Kasumi-1 (cell line): ENCODE measurements around the gene CDK4.

Experiments used
- DNase-seq, 2 experiments: peaks; one replicate each; lab custom pipeline; 2025; lab: John Stamatoyannopoulos, UW

The CDK4 gene

GRCh38 chr12:57739387-57739786 lies 12.7 kb downstream of the CDK4 start:
- no peak for DNase-seq

DNA sequence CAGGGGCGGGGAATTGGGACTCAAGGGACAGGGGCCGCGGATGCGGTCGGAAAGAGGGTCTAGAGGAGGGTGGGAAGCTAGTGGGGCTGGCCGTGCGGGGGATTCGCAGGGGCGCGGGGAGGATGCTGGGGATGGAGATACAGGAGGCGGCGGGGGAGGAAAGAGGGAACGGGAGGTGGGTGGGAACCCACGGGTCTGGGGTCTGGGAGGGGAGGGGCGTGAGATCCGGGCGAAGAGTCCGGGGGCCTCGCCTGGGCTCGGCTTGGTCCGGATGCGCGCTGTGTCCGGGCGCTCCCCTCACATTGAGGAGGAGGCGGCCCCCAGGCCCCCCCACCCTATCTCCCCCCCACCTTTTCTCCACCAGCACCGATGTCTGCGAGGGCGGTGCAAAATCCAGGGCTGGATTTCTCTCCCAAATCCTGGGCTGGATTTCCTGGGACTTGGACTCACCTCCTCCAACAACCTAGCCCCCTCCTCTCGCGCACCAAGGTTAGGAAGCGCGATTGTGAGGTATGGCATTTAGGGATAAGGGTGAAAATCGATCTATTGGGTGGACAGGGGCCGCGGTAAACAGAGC lies 13.4 kb downstream of the CDK4 start, which contains the start of gene AGAP2:
AGAP2 (minus strand) TSS at position 82 of the 577 bp plus-strand sequence. CDS start 496 bp downstream, outside the sequence.
- no peak for DNase-seq

DNA sequence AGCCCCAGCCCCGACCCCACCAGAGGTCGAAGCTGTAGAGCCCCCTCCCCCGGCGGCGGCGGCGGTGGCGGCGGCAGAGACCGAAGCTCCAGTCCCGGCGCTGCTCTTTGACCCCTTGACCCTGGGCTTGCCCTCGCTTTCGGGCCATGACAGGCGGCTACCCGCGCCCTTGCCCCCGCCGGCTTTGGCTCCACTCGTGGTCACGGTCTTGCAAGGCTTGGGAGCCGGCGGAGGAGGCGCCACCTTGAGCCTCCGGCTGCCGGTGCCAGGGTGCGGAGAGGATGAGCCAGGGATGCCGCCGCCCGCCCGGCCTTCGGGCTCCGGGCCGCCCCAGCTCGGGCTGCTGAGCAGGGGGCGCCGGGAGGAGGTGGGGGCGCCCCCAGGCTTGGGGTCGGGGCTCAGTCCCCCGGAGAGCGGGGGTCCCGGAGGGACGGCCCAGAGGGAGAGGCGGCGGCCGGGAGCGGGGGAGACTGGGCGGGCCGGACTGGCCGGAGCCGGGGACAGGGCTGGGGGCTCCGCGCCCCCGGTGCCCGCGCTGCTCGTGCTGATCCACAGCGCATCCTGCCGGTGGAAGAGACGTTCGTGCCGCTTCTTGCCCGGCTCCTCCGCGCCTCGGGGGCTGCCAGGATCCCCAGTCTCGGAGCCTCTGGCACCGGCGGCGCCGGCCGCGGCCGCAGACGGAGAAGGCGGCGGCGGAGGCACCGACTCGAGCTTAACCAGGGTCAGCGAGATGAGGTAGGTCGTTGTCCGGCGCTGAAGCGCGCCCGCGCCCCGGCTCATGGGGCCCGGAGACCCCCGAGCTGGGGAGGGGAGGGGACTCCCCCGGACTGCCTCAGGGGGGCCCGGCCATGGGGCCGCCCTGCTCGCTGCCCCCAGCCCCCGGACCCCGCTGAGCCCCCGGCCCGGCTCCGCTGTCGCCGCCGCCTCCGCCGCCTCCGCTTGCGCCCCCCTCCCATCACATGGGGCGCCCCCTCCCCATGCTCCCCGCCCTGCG lies 14.3 kb downstream of the CDK4 start:
- no peak for DNase-seq

GRCh38 chr12:57736741-57737466 lies 15.2 kb downstream of the CDK4 start:
- no peak for DNase-seq

- DNase-seq, result no peak
Observed at GRCh38 chr12:57735952-57736740, 16.0 kb downstream of the CDK4 start.

DNA sequence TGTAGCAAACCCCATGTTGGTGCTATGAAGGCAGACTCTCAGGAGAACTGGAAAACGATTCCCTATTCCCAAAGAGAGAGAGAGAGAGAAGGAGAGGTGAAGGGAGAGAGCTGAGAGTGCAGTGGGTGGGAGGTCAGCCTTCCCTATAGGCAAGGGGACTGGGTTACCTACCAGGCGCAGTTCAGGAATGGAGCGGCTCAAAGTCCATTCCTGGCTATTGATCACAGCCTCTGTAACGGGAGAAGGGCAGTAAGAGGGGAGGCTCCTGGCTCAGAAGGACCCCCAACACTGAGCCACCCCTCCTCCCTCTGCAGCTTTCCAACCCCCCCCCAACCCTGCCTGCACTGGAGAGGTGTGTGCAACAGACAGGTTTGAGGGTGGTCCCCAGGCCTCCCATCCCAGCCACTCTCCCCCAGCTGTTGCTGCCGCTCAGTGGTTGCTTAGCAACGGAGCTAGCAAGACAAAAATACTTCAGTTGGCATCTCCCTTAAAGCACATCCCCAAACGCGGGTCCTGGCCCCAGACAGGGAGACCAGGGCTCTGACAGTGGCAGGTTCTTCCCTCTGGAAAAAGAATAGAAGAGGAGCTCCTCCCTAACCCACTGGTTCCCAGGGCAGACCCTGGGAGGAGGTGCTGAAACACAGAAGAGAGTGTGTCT lies 16.8 kb downstream of the CDK4 start:
- DNase-seq, result no peak

DNA sequence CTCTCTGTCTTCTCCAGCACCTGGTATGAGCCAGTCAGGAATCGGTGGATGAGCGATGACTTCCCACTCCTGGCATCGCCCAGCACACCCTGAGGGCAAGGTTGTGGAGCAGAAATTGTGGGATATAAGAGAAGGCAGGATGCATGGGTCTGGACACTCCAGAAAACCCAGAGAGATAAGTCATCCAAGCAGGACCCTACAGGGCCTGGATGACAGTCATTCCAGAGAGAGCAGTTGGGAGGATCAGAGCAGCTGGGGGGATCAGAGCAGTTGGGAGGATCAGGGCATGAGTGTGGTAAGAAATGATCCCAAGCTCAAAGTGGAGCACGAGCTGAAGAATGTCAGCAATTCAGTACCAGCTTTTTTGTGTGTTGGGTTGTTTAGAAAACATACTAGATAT lies 17.5 kb downstream of the CDK4 start:
- DNase-seq, result no peak

DNA sequence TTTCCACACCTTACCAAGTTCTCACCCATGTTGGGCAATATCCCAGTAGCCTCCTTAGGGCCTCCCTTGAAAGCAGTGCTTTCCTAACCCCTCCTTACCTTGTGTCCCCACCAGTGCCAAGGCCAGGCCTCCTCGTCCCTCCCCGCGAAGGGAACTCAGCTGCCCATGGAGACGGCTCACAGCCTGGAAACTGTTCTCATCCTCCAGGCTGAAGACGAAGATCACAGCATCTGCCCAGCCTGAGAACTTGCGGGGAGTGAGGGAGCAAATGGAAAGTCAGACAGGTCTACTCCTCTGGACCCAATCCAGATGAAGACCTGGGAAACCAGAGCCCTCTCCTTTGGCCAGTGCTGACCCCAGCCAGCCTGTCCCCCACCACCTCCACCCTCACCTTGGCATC lies 18.2 kb downstream of the CDK4 start:
- DNase-seq, result no peak

DNA sequence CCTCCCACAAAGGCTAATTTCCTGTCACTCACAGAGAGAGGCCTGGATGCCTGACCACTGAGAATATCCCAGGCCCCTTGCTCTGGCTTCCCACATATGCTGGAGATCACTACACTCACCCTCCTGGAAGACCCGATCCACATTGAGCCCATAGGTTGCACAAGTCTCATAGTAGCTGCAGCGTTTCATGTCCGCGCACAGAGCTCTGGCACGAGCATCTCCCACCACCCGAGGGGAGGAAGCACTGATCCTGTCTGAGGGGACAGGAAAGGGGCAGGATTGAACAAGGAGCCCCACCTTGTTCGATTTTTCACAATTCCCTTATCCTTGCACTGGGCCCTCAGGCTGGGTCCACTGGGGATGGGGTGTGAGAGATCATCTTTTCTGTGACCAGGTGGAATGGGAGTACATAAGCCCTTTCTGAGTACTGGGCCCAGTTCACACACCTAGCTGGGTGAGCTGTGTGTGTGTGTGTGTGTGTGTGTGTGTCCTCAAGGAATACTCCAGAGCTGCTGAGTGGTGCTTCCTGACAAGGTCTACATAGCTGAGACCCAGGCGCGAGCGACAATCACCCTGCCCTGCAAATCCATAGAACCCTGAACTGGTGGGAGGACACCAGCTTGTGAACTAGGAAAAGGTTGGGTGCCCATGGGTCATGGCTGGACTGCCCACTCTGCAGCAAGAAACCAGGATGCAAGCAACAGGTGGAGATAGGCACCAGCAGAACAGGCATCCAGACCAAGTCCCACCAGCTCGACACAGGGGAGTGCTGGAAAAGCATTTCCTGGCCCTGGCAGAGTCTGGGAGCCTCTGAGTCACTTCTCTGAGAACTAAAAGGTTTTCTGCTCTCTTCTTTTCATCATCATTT lies 19.1 kb downstream of the CDK4 start:
- DNase-seq, result no peak

GRCh38 chr12:57732270-57732669 lies 19.8 kb downstream of the CDK4 start:
- DNase-seq, result no peak

GRCh38 chr12:57731411-57732080 lies 20.6 kb downstream of the CDK4 start:
- no peak for DNase-seq

DNA sequence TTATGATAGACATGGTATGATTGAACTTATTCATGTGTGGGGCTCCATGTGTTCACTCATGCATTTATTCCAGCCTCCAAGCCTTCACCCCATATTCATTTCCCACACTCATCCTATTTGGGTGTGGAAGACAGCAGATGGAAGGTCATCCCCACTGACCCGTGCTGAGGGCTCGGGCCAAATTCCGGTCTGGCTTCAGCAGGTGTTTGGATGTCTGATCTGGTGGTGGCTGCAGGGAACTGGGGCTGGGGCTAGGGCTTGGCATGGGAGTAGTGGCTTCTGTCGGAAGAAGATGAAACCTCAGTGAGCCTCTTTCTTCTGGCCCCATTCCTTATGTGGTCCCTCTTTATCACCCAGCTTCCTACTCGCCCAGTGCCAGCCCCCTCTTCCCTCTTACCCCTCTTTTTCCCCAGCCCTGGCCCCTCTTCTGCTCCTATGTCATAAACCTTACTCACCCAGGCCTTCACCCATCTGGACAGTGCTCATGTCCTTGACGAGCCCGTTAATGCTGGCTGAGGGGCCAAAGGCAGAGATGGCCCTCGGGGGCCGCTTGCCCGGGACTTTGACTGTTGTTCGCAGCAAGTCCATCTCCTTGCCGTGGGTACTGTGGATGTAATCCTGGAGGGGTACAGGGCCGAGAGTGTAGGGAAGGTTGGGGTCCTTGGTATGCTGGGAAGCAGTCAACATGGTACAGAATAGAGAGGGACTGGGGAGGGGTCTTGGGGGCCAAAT lies 21.6 kb downstream of the CDK4 start:
- no peak for DNase-seq

- DNase-seq, result no peak
Observed at GRCh38 chr12:57729321-57729844, 22.7 kb downstream of the CDK4 start.

- DNase-seq, result no peak
Observed at GRCh38 chr12:57727758-57728395, 24.2 kb downstream of the CDK4 start.

GRCh38 chr12:57726884-57727757 lies 25.0 kb downstream of the CDK4 start:
- no peak for DNase-seq

DNA sequence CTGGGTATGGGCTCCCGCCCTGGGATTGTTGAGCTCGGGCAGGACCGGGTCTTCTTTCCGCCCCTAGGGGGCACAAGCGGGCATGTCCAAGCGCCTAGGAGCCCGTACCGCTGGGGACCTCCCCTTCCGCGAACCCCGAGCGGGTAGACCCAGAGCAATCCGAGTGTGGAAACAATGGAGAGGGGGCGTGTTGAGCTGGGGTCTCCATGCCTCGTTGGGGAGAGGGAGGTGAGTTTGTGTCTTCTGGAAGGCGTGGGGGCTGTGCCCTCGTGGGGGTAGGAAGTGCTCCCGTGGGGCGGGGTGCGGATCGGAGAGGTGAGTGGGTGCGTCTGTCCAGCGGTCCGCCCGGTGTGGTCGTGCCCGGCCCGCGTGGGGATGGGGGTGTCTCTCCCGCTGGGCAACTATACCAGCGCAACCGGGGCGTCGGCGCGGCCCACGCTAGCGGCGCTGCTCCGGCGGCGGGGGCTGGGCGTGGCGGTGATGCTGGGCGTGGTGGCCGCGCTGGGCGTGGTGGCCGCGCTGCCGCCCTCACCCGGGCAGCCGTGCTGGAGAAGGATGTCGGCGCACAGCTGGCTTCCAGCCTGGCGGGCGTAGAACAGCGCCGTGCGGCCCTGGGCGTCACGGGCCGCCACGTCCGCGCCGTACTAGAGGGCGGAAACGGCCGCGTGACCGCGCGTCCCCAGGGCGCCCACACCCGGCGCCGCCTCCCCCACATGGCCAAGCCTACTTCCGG lies 25.8 kb downstream of the CDK4 start:
- DNase-seq, result no peak

DNA sequence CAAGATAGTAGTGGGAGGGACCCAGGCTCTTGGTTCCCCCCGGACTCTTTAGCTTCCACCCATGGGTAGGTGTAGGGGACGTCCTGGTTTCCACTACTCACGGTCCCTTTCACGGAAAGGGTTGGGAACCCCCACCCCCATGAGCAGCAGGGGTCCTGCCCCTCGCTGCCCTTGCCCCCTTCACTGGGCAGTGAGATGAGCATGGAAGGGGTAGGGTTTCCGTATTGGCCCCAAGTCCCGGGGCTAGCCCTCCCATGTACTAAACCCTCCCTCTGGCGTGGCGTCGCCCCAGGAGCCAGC lies 26.3 kb downstream of the CDK4 start:
- DNase-seq, result no peak
